Endodermal cell (in vitro differentiated cells): Measurements from ENCODE around the gene UVRAG. TPM values are rescaled to one million over a fixed set of nuclear protein-coding genes. Genes with fewer than 3 reads are reported as not detected.

ENCODE experiments used
- DNase-seq: peaks from one replicate; pipeline ENCODE4 v3.0.0-alpha.2; 2017
- H3K27ac ChIP-seq: 2 replicates; pipeline ENCODE4 v1.5.1; 2013; ENCODE audit warnings: mild to moderate bottlenecking, low read depth, low read length, moderate library complexity
- H3K27me3 ChIP-seq: 2 replicates; pipeline ENCODE4 v1.6.1; 2013; ENCODE audit warnings: mild to moderate bottlenecking, low read length, moderate library complexity; ENCODE audit not compliant: insufficient read depth, control insufficient read depth, poor library complexity, severe bottlenecking
- H3K36me3 ChIP-seq: 2 replicates; pipeline ENCODE4 v1.7.0; 2013; ENCODE audit warnings: mild to moderate bottlenecking, low read length, moderate library complexity; ENCODE audit not compliant: control insufficient read depth, insufficient read depth
- H3K4me1 ChIP-seq: one replicate; pipeline ENCODE4 v1.7.0; 2013; ENCODE audit warnings: low read length; ENCODE audit not compliant: control insufficient read depth, insufficient read depth
- H3K4me3 ChIP-seq: 2 replicates; pipeline ENCODE4 v1.5.1; 2013; ENCODE audit warnings: mild to moderate bottlenecking, low read length, moderate library complexity
- H3K9ac ChIP-seq: 2 replicates; pipeline ENCODE4 v1.6.1; 2013; ENCODE audit warnings: mild to moderate bottlenecking, low read length, moderate library complexity; ENCODE audit not compliant: poor library complexity, severe bottlenecking; ENCODE audit errors: extremely low read depth
- H3K9me3 ChIP-seq: 2 replicates; pipeline ENCODE4 v1.6.1; 2013; ENCODE audit warnings: mild to moderate bottlenecking, low read length, moderate library complexity; ENCODE audit not compliant: control insufficient read depth
- H3K27ac Mint-ChIP-seq: 2 replicates; pipeline ENCODE4 v1.8.0; 2020; ENCODE audit warnings: mixed read lengths
- H3K27me3 Mint-ChIP-seq: 2 replicates; pipeline ENCODE4 v1.8.0; 2021; ENCODE audit warnings: mild to moderate bottlenecking, mixed read lengths; ENCODE audit not compliant: insufficient read depth
- H3K36me3 Mint-ChIP-seq: 2 replicates; pipeline ENCODE4 v1.8.0; 2020; ENCODE audit warnings: low read depth, mixed read lengths
- H3K4me1 Mint-ChIP-seq: 2 replicates; pipeline ENCODE4 v1.8.0; 2020; ENCODE audit warnings: mixed read lengths
- H3K4me3 Mint-ChIP-seq: 2 replicates; pipeline ENCODE4 v1.8.0; 2020; ENCODE audit warnings: mild to moderate bottlenecking, moderate library complexity, mixed read lengths
- H3K9me3 Mint-ChIP-seq: 2 replicates; pipeline ENCODE4 v1.8.0; 2020; ENCODE audit warnings: mild to moderate bottlenecking, mixed read lengths
- WGBS, 2 experiments: methylation state at CpG; one replicate each; pipeline versions ENCODE4 v1.1.5 to v1.1.7; 2013; ENCODE audit warnings: missing lambda C conversion rate in 2 of 2, mixed read lengths in 1 of 2; ENCODE audit not compliant: insufficient coverage in 1 of 2, insufficient read length in 1 of 2; 5-methylcytosine and 5-hydroxymethylcytosine counted together
- total RNA-seq, 2 donors: library from RNA; stranded (reverse); fragmentation: NEBNext Ultra II Directional in 1 of 2; extraction: Animal tissue kit (Norgen Biotek cat#: 25700) in 1 of 2; gene quantifications; 2 replicates in 1 of 2; 3 replicates in 1 of 2; pipeline ENCODE4 v1.2.1, GENCODE V29; 2021
- TF ChIP-seq, protein P1 (sequence below): fragments of 200-600 bp; sonication (generic); conservative IDR thresholded peaks from 2 replicates; pipeline ENCODE4 v1.5.0; 2021; ENCODE audit warnings: antibody characterized with exemption, mild to moderate bottlenecking

UVRAG gene
- total RNA-seq, 2 donors from 2014 or later, result 19.7 to 34.9 TPM

DNA sequence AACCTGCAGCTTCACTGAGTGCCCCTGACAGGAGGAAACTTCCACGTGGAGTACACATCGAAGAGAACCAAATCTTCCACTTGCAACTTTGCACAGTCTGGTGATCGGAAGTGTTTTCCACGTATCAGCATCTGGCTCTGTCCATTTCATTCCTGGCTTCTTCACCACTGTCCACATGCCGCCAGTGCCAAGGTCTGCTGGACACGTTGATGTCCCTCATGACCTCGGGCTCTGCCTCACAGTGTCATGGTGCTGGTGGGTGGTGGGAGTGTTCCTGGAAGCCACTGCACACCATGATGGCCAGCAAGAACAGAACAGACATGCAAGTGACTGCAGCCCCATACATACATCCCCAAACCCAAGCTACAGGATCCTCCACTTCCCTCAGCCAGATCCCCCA is 342.9 kb downstream of the UVRAG start:
- Histone ChIP-seq H3K36me3 (no peaks in the 10 kb centered on the region), H3K4me1 (peaks cover 3% of the 10 kb centered on the region), H3K9ac (no peak overlapping the region), H3K27me3 (peaks cover 28% of the 10 kb centered on the region), H3K27ac (no peak overlapping the region), H3K9me3 (no peaks in the 10 kb centered on the region), H3K4me3 (no peak overlapping the region)
- WGBS, 2 experiments, result 95% methylated on average over 4 to 7 of the region's 7 CpGs
- Mint-ChIP-seq H3K36me3 (no peaks in the 10 kb centered on the region), H3K9me3 (no peaks in the 10 kb centered on the region), H3K4me1 (peaks cover 8% of the 10 kb centered on the region), H3K4me3 (no peak overlapping the region), H3K27ac (no peak overlapping the region), H3K27me3 (peaks cover 43% of the 10 kb centered on the region)
- TF ChIP-seq, protein P1, sequence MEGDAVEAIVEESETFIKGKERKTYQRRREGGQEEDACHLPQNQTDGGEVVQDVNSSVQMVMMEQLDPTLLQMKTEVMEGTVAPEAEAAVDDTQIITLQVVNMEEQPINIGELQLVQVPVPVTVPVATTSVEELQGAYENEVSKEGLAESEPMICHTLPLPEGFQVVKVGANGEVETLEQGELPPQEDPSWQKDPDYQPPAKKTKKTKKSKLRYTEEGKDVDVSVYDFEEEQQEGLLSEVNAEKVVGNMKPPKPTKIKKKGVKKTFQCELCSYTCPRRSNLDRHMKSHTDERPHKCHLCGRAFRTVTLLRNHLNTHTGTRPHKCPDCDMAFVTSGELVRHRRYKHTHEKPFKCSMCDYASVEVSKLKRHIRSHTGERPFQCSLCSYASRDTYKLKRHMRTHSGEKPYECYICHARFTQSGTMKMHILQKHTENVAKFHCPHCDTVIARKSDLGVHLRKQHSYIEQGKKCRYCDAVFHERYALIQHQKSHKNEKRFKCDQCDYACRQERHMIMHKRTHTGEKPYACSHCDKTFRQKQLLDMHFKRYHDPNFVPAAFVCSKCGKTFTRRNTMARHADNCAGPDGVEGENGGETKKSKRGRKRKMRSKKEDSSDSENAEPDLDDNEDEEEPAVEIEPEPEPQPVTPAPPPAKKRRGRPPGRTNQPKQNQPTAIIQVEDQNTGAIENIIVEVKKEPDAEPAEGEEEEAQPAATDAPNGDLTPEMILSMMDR, result no peak
- DNase-seq, result no peak

DNA sequence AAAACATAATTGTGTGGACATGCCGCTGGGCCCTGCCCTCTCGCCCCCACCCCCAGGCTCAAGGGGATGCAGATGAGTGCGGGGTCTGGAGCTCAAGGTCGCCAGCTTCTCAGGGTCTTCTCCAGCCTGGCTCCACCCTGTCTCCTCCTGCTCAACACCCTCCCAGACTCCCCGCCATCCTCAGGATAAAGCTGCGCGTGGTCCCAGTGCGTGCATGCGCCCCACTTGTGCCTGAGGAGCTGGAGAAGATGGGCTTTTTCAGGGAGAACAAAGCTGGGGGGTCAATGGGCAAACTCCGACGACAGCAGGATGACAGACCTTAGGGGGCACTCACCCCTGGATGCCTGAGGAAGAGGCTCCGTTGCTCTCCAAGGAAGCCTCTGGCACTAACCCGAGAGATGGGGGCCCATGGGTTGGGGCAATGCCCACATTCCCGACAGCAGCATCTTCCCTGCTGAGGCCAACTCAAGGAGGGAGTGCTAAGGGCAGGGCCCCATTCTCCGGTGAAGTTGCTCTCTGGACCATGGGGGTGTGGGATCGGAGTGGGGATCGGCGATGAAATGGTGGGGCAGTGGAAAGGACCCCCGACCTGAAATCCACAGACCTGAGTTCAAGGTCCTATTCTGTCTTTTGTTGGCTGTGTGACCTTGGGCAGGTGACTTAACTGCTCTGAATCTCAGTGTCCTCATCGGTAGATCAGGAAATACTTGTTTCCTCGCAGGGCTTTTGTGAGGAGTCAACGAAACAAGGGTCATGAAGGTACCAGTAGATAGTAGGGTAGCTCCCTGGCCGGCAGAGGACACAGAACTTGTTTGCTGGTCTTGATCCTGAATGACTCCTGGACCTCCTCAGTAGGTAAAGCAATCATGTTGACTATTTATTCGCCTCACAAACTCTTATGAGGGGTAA is 343.6 kb downstream of the UVRAG start:
- Histone ChIP-seq H3K4me1 (no peaks in the 10 kb centered on the region), H3K36me3 (no peaks in the 10 kb centered on the region), H3K9me3 (no peaks in the 10 kb centered on the region), H3K9ac (no peak overlapping the region), H3K27me3 (peaks cover 22% of the 10 kb centered on the region), H3K27ac (no peak overlapping the region), H3K4me3 (no peak overlapping the region)
- no peak for DNase-seq
- no peaks in the 10 kb centered on the region for H3K36me3 Mint-ChIP-seq
- H3K27me3 Mint-ChIP-seq, result peaks cover 38% of the 10 kb centered on the region
- H3K4me3 Mint-ChIP-seq, result no peak overlapping the region
- no peak overlapping the region for H3K27ac Mint-ChIP-seq
- H3K4me1 Mint-ChIP-seq, result peaks cover 3% of the 10 kb centered on the region
- H3K9me3 Mint-ChIP-seq, result no peaks in the 10 kb centered on the region
- TF ChIP-seq, protein P1, result no peak
- 87 to 89% methylated on average over 14 to 24 of the region's 24 CpGs for WGBS, 2 experiments

DNA sequence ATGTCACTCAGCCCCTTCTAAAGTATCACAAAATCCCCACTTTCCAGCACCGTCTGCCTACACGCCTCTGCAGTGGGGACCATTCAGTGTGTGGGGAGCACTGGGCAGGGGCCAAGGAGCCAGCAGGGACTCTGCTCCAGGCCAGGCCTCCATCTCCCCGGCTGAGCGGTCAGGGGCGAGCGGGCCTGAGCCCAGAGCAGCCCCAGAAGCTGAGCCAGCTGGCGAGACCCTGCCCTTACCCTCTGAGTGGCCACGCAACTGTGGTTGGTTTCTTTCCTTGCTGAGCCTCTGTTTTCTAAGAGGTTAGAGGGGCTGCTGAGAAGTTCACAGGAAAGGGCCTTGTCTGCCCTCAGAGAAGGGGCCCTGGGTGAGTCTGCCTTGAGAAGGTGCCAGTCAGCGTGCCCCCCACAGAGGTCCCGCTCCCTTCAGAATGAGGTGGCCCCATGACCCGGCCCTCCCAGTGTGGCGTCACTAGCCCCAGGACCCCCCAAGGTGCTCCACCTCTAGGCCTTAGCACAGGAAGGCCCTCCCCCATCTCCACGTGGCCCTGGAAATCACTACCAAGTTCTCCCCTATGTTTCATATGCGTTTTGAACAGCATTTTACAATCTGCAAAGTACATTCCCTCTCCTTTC is 344.4 kb downstream of the UVRAG start:
- WGBS, 2 experiments, result 87 to 90% methylated on average over 7 to 14 of the region's 14 CpGs
- H3K9ac ChIP-seq, result no peak overlapping the region
- no peak overlapping the region for H3K27ac ChIP-seq
- H3K36me3 Mint-ChIP-seq, result no peaks in the 10 kb centered on the region
- H3K4me1 Mint-ChIP-seq, result peaks cover 2% of the 10 kb centered on the region
- H3K4me3 Mint-ChIP-seq, result no peak overlapping the region
- TF ChIP-seq, protein P1, result no peak
- H3K36me3 ChIP-seq, result no peaks in the 10 kb centered on the region
- peaks cover 14% of the 10 kb centered on the region for H3K27me3 ChIP-seq
- H3K27ac Mint-ChIP-seq, result no peak overlapping the region
- H3K9me3 ChIP-seq, result no peaks in the 10 kb centered on the region
- peaks cover 32% of the 10 kb centered on the region for H3K27me3 Mint-ChIP-seq
- H3K9me3 Mint-ChIP-seq, result no peaks in the 10 kb centered on the region
- DNase-seq, result no peak
- H3K4me3 ChIP-seq, result no peak overlapping the region
- no peaks in the 10 kb centered on the region for H3K4me1 ChIP-seq
